Activated effector memory CD4-positive, alpha-beta T cell treated with Interleukin-2 at 50 U/mL for 16 hours (primary cell): ENCODE results near the gene CDH5.

Experiments used
- DNase-seq: peaks from one replicate; pipeline ENCODE4 v3.0.0-alpha.2; 2020

Gene CDH5

GRCh38 chr16:66420396-66420795, 53.9 kb downstream of the CDH5 start:
- DNase-seq = no peak

DNA sequence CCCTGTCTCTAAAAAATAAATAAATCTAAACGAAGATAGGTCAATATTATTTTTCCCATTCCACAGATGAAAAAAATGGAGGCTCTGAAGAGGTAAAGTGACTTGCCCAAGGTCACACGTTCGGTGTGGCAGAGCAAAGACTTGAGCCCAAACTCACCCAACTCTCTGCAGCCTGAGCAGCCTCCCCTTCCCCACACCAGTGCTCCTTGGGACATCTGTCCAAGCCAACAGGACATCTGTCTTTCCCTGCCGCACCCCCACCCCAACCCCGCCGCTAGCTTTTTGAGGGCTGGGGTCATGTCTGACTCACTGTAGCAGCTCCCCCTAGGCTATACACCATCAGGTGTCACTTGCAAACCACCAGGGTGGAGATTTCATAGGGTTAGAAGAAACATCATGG, 55.4 kb downstream of the CDH5 start:
- DNase-seq = no peak

- no peak for DNase-seq
Measured at GRCh38 chr16:66422366-66422765, 55.9 kb downstream of the CDH5 start.

DNA sequence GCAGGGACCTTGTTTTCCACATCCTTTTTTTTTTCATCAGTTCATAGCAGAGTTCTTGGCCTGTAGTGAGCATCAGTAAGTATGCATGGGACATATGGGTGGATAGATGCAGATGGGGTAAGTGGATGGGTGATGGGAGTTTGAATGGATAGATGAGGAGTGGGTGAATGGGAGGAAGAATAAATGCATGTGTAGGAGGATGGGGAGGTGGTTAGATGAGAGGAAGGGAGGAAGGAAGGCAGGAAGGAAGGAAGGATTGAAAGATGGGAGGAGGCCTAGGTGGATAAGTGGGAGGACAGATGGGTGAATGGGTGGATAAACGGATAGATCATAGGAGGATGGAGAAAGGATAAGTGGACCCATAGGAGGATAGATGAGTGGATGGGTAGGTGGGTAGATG, 56.7 kb downstream of the CDH5 start:
- DNase-seq = no peak

DNA sequence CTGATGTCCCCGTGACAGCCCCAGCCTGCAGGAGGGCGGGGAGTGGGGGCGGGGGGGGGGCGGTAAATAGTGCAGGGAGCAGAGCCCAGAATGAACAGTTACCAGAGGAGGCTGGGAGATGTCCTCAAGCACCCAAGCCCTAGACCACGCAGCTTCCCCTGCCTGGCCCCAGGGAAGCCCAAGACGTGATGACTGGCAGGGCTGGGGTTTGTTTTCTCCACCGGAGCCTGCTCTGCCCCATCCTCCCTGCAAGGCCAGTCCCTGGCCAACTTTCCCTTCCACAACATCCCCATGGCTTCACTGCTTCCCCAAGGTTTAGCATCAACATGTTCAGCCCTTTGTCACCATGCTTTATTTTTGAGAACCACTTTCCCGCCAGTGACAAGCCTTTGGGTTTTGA, 59.2 kb downstream of the CDH5 start:
- DNase-seq = no peak

GRCh38 chr16:66426112-66427035, 59.9 kb downstream of the CDH5 start:
- no peak for DNase-seq

GRCh38 chr16:66427036-66427860, 60.8 kb downstream of the CDH5 start, which contains the start of gene BEAN1:
TSS of gene BEAN1 (plus strand) at chr16:66427295. CDS start at chr16:66437677, 10,382 bp downstream.
- DNase-seq = no peak

DNA sequence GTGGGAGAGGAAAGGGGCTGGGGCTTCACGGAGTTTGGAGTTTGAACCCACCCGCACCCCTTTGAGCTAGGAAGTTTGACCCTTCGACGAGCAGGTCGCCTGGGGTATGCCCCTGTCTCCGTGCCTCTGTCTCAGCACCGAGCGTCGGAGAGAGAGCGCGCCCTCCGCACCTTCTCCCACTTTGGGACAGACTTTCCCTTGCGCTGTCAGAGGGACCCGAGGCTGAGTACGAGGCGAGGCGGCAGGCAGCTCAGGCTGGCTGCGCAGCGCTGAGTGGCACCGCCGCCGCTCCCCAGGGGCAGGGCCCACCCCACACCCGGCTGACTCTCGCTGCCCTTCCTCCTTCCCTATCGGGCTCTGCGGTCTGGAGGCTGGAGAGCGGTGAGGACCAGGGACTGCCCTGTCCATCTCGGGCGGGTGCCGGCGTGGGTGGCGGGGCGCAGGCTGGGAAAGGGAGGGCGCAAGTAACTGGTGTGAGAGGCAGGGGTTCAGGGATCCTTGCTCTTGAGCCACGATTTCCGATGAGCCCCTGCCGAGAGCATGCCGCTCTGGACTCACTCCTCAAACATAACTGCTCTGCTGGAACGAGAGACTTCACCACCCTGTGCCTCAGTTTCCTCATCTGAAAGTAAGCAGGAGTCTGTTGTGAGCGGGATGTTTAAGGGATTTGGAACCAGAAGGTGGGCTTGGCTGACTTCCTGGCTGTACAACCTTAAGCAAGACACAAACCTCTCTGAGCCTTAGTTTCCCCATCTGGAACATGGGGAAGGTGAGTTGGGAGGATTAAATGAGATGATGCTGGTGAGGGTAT, 61.6 kb downstream of the CDH5 start:
- no peak for DNase-seq

DNA sequence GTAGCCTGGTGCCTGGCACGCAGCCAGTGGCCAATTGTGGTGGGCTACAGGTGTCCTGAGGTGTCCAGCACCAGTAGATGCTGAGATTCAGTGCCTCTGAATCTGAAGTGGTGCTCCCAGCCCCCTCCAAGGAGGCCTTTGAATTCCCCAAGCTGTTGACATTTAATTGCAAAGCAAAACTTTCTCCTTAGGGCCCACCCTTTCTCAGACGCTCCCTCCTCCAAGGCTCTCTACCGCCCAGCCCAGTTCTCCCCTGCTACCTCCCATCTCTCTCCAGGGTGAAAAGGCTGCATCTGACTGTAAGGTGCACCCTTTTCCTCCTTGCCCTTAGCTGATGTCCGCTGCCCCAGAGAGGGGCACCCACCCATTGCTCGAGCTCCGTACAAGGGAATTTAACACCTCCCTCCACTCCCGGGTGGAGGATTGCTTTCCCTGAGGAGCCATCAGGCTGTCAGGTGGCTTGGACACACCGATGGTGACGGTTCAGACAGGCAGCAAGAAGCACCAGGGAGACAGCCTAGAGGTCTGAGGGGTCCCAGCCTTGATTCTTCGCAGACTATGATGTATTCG, 62.3 kb downstream of the CDH5 start:
- no peak for DNase-seq

GRCh38 chr16:66429290-66429962, 62.9 kb downstream of the CDH5 start:
- DNase-seq = no peak

DNA sequence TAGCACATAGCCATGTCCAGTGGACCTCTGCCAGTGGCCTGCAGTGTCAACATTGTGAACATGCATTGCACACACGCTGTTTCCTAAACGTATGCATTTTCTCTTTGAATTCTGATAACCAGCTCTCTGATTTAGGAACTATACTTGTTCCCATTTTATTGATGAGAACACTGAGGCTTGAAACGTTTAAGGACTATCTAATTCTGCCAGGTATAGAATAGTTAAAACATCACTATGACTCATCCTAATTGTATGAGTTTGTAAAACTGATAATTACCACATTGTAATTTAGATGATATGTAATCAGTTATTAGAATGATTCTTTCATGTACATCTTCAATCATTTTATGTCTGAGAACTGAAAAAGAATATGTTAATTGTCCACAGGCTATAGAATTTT, 63.7 kb downstream of the CDH5 start:
- DNase-seq = no peak

DNA sequence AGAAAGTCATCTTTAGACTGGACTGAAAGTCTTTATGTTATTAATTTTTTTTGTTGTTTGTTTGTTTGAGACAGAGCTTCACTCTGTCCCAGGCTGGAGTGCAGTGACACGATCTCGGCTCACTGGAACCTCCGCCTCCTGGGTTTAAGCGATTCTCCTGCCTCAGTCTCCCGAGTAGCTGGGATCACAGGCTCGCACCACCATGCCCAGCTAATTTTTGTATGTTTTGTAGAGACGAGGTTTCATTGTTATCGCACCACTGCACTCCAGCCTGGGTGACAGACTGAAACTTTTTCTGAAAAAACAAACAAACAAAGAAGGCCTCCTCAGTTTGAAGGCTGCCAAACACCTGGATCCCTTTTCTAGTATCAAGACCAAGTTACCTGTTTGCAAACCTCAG, 65.3 kb downstream of the CDH5 start:
- DNase-seq = no peak

GRCh38 chr16:66432429-66432828, 65.9 kb downstream of the CDH5 start:
- DNase-seq = no peak

DNA sequence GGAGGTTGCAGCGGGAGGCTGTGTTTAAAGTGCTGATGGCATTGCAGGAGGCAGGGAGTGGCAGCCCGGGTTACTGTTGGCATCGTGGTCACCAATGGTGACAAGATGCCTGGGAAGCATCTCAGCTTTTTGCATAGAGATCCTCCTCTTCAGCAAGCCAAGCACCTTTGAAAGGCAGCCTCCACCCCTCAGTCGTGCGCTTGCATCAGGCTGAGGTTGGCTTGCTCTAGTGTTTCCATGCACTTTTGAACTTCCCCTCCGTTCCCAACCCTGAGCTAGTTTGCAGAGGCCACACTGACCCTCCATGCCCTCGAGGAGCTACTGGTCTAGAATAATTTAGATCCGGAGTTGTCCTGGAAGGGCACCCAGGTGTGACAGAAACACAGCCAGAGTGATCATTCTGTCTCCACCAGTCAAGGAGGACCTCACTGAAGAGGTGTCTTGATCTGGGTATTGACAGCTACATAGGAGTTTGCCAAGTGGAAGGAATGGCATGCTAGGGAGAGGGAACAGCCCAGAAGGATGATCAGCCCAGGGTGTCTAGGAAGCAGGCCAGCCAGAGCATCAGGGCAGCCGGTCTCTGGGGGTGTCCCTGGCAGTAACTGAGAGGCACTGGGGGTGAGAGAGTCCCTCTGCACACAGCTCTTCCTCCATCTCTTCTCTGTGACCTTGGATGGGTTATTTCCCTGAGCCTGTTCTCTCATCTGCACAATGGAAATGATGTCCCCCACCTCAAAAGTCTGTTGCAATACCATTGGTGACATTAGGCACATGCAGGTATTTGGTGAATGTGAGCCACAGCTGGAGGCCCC, 68.3 kb downstream of the CDH5 start:
- DNase-seq = no peak

DNA sequence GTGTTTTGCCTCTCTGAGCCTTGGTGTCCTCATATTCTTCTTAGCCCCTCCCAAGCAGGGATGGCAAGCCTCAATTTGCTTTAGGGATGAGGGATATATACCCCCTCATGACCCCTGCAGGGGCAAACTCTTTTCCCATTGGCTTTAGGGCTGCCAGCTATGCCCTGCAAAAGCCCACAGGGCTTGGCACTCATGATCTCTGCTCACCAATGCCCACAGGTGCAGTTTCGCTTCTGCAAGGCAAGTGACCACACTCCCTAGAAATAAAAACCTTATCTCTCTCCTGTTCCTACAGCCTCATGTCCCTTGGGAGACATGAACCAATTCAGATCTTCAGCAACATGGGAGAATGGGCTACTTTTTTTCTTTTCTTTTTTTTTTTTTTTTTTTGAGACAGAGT, 69.4 kb downstream of the CDH5 start:
- DNase-seq = no peak

DNA sequence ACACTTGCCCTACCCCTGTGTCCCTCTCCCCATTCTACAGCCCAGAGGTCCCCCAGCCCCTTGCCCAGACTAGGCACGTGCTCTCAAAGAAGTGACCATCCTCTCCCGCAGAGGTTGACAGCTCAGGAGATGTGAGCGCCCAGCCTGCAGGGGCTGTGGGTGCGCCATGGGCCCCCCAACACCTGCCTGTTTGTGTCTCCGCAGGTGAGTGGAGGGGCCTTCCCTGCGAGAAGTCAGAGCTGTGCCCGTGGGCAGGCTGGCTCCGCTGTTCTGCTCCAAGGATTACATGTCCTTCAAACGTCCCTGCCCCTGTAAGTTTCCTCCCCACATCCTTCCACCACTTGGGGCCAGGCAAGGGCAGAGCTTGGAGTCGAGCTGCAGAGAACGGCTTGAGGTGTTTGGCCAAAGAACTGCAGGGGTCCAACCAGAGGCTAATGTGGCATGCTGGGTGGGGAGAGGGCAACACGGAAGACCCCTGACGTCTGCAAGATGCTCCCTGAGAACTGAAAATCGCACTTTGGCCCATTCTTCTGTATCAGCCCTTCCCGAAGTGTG, 71.0 kb downstream of the CDH5 start:
- DNase-seq = no peak

GRCh38 chr16:66438536-66438935, 72.0 kb downstream of the CDH5 start:
- no peak for DNase-seq

GRCh38 chr16:66439051-66439730, 72.7 kb downstream of the CDH5 start:
- no peak for DNase-seq

DNA sequence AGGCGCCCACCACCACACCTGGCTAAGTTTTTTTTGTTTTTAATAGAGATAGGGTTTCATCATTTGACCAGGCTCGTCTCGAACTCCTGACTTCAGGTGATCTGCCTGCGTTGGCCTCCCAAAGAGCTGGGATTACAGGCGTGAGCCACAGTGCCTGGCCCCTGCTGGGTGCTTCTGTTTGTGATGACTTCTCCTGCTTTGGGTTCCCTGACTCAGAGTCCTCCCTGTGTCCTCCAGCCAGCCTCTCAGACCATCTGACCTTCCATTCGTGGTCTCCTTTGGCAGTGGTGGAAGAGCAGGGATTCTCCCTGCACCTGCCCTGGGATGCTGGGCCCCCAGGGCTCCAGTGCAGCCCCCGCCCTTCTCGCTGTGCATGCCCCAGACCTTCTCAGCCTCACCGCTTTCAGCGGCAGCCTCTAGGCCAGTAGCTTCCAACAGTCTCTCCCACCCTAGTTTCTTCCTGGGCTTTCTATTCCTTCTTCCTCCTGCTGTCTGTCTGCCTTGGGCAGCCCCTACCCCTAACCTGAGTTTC, 73.8 kb downstream of the CDH5 start:
- DNase-seq = no peak

- no peak for DNase-seq
Measured at GRCh38 chr16:66440970-66441369, 74.5 kb downstream of the CDH5 start.
